Neural cell (in vitro differentiated cells): ENCODE results near the gene TMEM117. TPM values are rescaled to one million over a fixed set of nuclear protein-coding genes. Genes with fewer than 3 reads are reported as not detected.

ENCODE experiments used
- H2AFZ ChIP-seq: fragments of 200-600, 300-800 bp; sonication (generic), shearing (Covaris generic); 2 replicates; pipeline ENCODE4 v1.6.0; 2014; ENCODE audit warnings: low read depth, mild to moderate bottlenecking, antibody characterized with exemption, low read length, moderate library complexity
- H3F3A ChIP-seq: fragments of 200-600 bp; shearing (Covaris generic); 2 replicates; pipeline ENCODE4 v1.6.1; 2016; ENCODE audit warnings: mild to moderate bottlenecking, moderate library complexity, mixed read lengths, antibody characterized with exemption, low read length; ENCODE audit not compliant: insufficient read depth, poor library complexity, severe bottlenecking
- H3K27ac ChIP-seq: fragments of 200-600, 300-800 bp; sonication (generic), shearing (Covaris generic); 2 replicates; pipeline ENCODE4 v1.5.1; 2014; ENCODE audit warnings: mild to moderate bottlenecking, low read length, moderate library complexity
- H3K27me3 ChIP-seq: fragments of 300-800, 200-600 bp; sonication (generic), shearing (Covaris generic); 2 replicates; pipeline ENCODE4 v1.6.0; 2014; ENCODE audit warnings: mild to moderate bottlenecking, low read depth, low read length, moderate library complexity; ENCODE audit not compliant: insufficient read depth
- H3K36me3 ChIP-seq: fragments of 300-800, 200-600 bp; sonication (generic), shearing (Covaris generic); 2 replicates; pipeline ENCODE4 v1.5.1; 2014; ENCODE audit warnings: mild to moderate bottlenecking, antibody characterized with exemption, low read length, moderate library complexity; ENCODE audit not compliant: insufficient read depth
- H3K4me2 ChIP-seq: fragments of 300-800, 200-600 bp; sonication (generic), shearing (Covaris generic); 2 replicates; pipeline ENCODE4 v1.6.0; 2014; ENCODE audit warnings: mild to moderate bottlenecking, low read length
- H3K4me3 ChIP-seq: fragments of 300-800, 200-600 bp; sonication (generic), shearing (Covaris generic); 2 replicates; pipeline ENCODE4 v1.5.1; 2014; ENCODE audit warnings: mild to moderate bottlenecking, low read length, moderate library complexity
- H3K79me2 ChIP-seq: fragments of 200-600 bp; shearing (Covaris generic); replicated peaks from 2 replicates; pipeline ENCODE4 v1.6.0; 2014; ENCODE audit warnings: mild to moderate bottlenecking, low read length, moderate library complexity; ENCODE audit not compliant: insufficient read depth
- H3K9ac ChIP-seq: fragments of 300-800, 200-600 bp; sonication (generic), shearing (Covaris generic); 2 replicates; pipeline ENCODE4 v1.6.1; 2016; ENCODE audit warnings: mild to moderate bottlenecking, low read length, mixed read lengths
- H3K9me2 ChIP-seq: fragments of 200-600 bp; shearing (Covaris generic); 2 replicates; pipeline ENCODE4 v1.6.1; 2016; ENCODE audit warnings: mild to moderate bottlenecking, low read length, mixed read lengths; ENCODE audit not compliant: insufficient read depth
- H3K9me3 ChIP-seq: fragments of 200-600, 300-800 bp; sonication (generic), shearing (Covaris generic); 2 replicates; pipeline ENCODE4 v1.6.1; 2016; ENCODE audit warnings: mild to moderate bottlenecking, mixed run types, low read length, moderate library complexity, mixed read lengths
- H4K20me1 ChIP-seq: fragments of 200-600 bp; shearing (Covaris generic); 2 replicates; pipeline ENCODE4 v1.6.1; 2016; ENCODE audit warnings: mild to moderate bottlenecking, mixed run types; ENCODE audit not compliant: insufficient read depth
- CTCF ChIP-seq: fragments of 450-650 bp; IDR thresholded peaks from 2 replicates; pipeline ENCODE4 v1.5.1; 2014; ENCODE audit warnings: antibody characterized with exemption, mild to moderate bottlenecking, moderate library complexity; ENCODE audit not compliant: poor library complexity, severe bottlenecking
- EP300 ChIP-seq: fragments of 450-650 bp; conservative IDR thresholded peaks from 2 replicates; pipeline ENCODE4 v1.6.1; 2014; ENCODE audit warnings: antibody characterized with exemption, mild to moderate bottlenecking, moderate library complexity; ENCODE audit not compliant: poor library complexity, severe bottlenecking
- EZH2 ChIP-seq: fragments of 200-600, 300-800 bp; shearing (Covaris generic), sonication (generic); IDR thresholded peaks from 2 replicates; pipeline ENCODE4 v1.6.1; 2014; ENCODE audit warnings: antibody characterized with exemption, low read length, borderline replicate concordance, mild to moderate bottlenecking; ENCODE audit not compliant: insufficient read depth, poor library complexity, severe bottlenecking
- MXI1 ChIP-seq: fragments of 450-650 bp; conservative IDR thresholded peaks from 2 replicates; pipeline ENCODE4 v1.6.1; 2014; ENCODE audit warnings: antibody characterized with exemption, mild to moderate bottlenecking; ENCODE audit not compliant: poor library complexity, severe bottlenecking
- POLR2AphosphoS5 ChIP-seq: IDR thresholded peaks from 2 replicates; pipeline ENCODE4 v1.6.1; 2012
- RAD21 ChIP-seq: fragments of 450-650 bp; conservative IDR thresholded peaks from 2 replicates; pipeline ENCODE4 v1.6.1; 2014; ENCODE audit warnings: antibody characterized with exemption, mild to moderate bottlenecking, moderate library complexity
- REST ChIP-seq: IDR thresholded peaks from 2 replicates; pipeline ENCODE4 v1.6.1; 2012; ENCODE audit warnings: borderline replicate concordance
- SMC3 ChIP-seq: fragments of 450-650 bp; conservative IDR thresholded peaks from 2 replicates; pipeline ENCODE4 v1.6.1; 2014; ENCODE audit warnings: antibody characterized with exemption, mild to moderate bottlenecking, moderate library complexity; ENCODE audit not compliant: poor library complexity
- TAF1 ChIP-seq: IDR thresholded peaks from 2 replicates; pipeline ENCODE4 v1.6.1; 2012; ENCODE audit warnings: low read depth
- polyA plus RNA-seq: library from polyadenylated mRNA; depleted of rRNA; stranded (reverse); fragments of >200 nt; gene quantifications from 2 replicates; pipeline ENCODE4 v1.2.3, GENCODE V29; 2014

TMEM117 gene
- polyA plus RNA-seq, 1 donor from 2014 or later: 5.3 TPM

GRCh38 chr12:43812926-43813325, 23.0 kb upstream of the TMEM117 start:
- Histone ChIP-seq H3K4me2 (no peak overlapping the region), H4K20me1 (no peaks in the 10 kb centered on the region), H3K9me2 (no peaks in the 10 kb centered on the region), H3K36me3 (no peaks in the 10 kb centered on the region), H3K9me3 (no peaks in the 10 kb centered on the region), H3K79me2 (no peaks in the 10 kb centered on the region), H3K27me3 (no peaks in the 10 kb centered on the region), H3K27ac (no peak overlapping the region), H3F3A (no peaks in the 10 kb centered on the region), H2AFZ (no peak overlapping the region), H3K4me3 (no peak overlapping the region), H3K9ac (no peak overlapping the region)
- TF ChIP-seq MXI1 (no peak), RAD21 (no peak), EZH2 (no peak), REST (no peak), SMC3 (no peak), CTCF (no peak), EP300 (no peak)

- H3K4me3 ChIP-seq: no peak overlapping the region
- H3K36me3 ChIP-seq: no peaks in the 10 kb centered on the region
- no peaks in the 10 kb centered on the region for H3K79me2 ChIP-seq
- H2AFZ ChIP-seq: no peak overlapping the region
- H3K4me2 ChIP-seq: no peak overlapping the region
- no peak overlapping the region for H3K27ac ChIP-seq
- no peaks in the 10 kb centered on the region for H3K9me3 ChIP-seq
- no peaks in the 10 kb centered on the region for H3F3A ChIP-seq
- no peaks in the 10 kb centered on the region for H3K9me2 ChIP-seq
- no peaks in the 10 kb centered on the region for H3K27me3 ChIP-seq
- no peaks in the 10 kb centered on the region for H4K20me1 ChIP-seq
- no peak overlapping the region for H3K9ac ChIP-seq
- no peak for TF ChIP-seq MXI1
- TF ChIP-seq RAD21: no peak
- no peak for TF ChIP-seq EP300
- TF ChIP-seq SMC3: no peak
Measured at GRCh38 chr12:43815416-43815815, 20.5 kb upstream of the TMEM117 start.

DNA sequence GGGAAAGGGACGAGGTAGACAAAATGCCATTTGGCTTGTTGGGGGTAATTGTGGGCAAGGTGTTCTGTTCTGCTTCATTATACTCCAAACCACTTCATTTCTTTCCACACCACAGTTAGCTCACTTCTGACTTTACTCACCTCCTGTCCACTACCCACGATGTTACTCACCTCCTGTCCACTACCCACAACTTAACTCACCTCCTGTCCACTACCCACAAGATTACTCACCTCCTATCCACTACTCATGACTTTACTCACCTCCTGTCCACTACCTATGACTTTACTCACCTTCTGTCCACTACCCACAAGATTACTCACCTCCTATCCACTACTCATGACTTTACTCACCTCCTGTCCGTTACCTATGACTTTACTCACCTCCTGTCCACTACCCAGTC, 19.7 kb upstream of the TMEM117 start:
- H2AFZ ChIP-seq: no peak overlapping the region
- no peak overlapping the region for H3K4me2 ChIP-seq
- H3K9ac ChIP-seq: no peak overlapping the region
- H4K20me1 ChIP-seq: no peaks in the 10 kb centered on the region
- H3K27me3 ChIP-seq: no peaks in the 10 kb centered on the region
- H3K9me3 ChIP-seq: no peaks in the 10 kb centered on the region
- H3K27ac ChIP-seq: no peak overlapping the region
- H3K79me2 ChIP-seq: no peaks in the 10 kb centered on the region
- H3F3A ChIP-seq: no peaks in the 10 kb centered on the region
- no peak overlapping the region for H3K4me3 ChIP-seq
- no peaks in the 10 kb centered on the region for H3K9me2 ChIP-seq
- TF ChIP-seq MXI1 (no peak), RAD21 (no peak), TAF1 (no peak), CTCF (no peak), EZH2 (no peak), POLR2AphosphoS5 (no peak), EP300 (no peak), SMC3 (no peak), REST (no peak)
- no peaks in the 10 kb centered on the region for H3K36me3 ChIP-seq
